HG02763 (cell line): ENCODE results near the gene STK32B.
"Not testable (repeated sequence)": the region's sequence is repeated elsewhere in the genome, so short reads cannot be mapped to it uniquely, and the experiment has no call there.

ENCODE experiments used
- ATAC-seq: cut with Tn5 transposase; IDR thresholded peaks from one replicate; pipeline ENCODE4 v1.9.1; 2021; ENCODE audit warnings: mild to moderate bottlenecking, moderate library complexity; ENCODE audit not compliant: unreplicated experiment

The STK32B gene

DNA sequence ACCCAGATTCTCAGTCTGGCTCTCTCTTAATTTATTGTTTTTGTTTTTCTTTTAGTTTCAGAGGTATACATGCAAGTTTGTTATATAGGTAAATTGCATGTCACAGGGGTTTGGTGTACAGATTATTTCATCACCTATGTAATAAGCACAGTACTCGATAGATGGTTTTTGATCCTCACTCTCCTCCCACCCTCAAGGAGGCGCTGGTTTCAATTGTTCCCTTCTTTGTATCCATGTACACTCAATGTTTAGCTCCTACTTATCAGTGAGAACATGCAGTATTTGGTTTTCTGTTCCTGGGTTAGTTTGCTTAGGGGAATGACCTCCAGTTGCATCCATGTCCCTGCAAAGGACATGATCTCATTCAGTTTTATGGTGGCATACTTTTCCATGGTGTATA, 198.4 kb downstream of the STK32B start:
- ATAC-seq: no peak

DNA sequence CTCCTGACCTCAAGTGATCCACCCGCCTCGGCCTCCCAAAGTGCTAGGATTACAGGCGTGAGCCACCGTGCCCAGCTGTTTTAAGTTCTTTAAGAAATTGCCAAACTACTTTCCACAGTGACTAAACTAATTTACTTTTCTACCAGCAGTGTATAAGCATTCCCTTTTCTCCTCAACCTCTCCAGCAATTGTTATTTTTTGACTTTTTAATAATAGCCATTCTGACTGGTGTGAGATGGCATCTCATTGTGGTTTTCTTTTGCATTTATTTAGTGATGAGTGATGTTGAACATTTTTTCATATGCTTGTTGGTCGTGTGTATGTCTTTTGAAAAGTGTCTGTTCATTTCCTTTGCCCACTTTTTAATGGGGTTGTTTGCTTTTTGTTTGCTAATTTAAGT, 199.3 kb downstream of the STK32B start:
- ATAC-seq: not testable (repeated sequence)

DNA sequence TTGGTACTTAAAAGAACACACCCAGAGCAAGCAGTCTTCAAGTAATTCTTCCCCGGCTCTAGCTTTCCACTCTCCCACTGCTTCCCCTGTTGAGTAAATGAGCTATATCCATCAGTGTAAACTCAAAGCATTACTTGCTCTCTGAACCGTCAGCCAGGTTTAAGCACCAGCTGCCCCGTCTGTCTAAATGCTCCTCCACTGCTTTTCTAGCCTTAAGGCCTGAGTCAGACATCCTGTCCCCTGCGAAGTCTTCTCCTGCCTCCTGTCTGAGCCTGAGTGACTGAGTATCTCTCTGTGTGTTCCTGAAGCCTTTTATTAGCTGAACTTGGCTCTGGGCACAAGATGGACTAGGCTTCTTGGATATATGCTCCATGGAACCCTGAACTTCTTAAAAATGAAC, 205.1 kb downstream of the STK32B start:
- no peak for ATAC-seq

DNA sequence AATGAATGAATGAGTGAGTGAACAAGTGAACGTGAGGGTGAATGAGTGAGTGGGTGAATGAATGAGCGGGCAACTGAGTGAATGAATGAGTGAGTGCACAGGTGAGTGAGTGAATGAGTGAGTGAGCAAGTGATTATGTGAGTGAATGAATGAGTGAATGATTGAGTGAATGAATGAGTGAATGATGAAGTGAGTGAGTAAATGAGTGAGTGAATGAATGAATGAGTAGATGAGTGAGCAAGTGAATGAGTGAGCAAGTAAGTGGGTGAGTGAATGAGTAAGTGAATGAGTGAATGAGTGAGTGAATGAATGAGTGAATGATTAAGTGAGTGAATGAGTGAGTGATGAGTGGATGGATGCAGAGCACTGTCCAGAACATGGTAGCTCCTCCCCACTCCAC, 205.8 kb downstream of the STK32B start:
- ATAC-seq: no peak

GRCh38 chr4:5259471-5259870, 208.2 kb downstream of the STK32B start:
- no peak for ATAC-seq

DNA sequence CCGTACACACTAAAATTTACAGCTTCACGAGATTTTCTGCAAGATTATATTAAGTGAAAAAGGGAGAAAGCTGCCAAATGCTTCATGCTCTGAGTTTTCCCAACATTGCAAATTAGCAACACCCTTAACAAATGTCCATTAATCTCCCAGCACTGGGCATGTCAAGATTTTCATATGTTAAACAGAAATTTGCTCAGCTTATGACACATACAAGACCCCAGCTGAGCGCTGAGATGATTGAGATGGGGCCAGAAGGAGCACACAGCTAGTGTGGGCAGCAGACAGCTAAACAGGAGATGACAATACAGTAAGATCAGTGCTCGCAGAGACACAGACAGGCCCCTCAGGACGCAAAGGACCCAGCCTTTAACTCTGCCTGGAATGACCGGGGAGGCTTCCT, 208.8 kb downstream of the STK32B start:
- ATAC-seq: no peak

- no peak for ATAC-seq
Observed at GRCh38 chr4:5261866-5262265, 210.6 kb downstream of the STK32B start.

DNA sequence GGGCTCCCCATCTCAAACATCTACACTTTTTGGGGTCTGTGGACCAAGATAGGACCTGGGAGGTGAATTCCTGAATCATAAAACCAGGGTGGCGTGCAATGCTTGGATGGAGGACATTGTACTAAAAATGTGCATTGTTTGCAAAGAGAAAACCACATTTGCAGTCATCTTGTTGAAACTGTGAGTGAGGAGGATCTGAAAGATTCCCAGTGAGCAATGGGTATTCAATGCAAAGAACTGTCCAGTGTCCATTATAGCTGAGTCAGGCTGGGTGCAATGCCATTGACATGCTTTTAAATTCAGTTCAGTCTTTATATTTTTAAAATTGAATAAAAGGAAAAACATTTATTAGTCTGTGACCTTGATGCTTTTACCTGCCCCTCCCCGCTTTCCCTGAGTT, 215.7 kb downstream of the STK32B start:
- no peak for ATAC-seq

GRCh38 chr4:5267408-5267807, 216.1 kb downstream of the STK32B start:
- ATAC-seq: no peak

DNA sequence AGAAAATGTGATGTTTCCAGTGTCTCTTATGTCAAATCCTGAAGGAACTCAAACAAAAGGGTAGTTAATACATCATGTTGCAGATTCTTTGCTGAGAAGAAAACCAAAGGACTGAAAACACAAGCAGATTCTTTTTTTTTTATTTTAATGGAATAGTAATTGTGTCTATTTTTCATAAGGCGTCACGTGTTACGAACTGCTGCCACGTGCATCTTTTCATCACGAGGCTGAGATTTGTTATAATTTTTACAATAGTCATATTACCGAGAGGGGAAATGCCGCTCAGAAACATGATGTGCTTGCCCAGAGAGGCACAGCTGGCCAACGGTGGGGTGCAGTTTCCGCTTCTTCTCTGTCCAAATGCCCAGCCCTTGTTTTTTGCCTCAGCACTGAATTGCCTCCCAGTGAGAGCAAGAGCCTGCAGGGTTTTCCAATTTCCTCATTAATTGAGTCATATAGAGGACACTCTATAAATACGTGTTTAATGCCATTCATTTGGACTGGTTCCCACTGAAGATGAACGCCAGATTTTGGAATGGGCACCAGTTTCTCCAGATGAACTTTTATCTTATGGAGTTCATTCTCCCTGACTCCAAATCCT, 225.3 kb downstream of the STK32B start:
- ATAC-seq: no peak

GRCh38 chr4:5277079-5277478, 225.8 kb downstream of the STK32B start:
- ATAC-seq: no peak

GRCh38 chr4:5278213-5278612, 226.9 kb downstream of the STK32B start:
- ATAC-seq: no peak

GRCh38 chr4:5280069-5280468, 228.8 kb downstream of the STK32B start:
- ATAC-seq: not testable (repeated sequence)

- ATAC-seq: no peak
Observed at GRCh38 chr4:5280828-5281227, 229.5 kb downstream of the STK32B start.

DNA sequence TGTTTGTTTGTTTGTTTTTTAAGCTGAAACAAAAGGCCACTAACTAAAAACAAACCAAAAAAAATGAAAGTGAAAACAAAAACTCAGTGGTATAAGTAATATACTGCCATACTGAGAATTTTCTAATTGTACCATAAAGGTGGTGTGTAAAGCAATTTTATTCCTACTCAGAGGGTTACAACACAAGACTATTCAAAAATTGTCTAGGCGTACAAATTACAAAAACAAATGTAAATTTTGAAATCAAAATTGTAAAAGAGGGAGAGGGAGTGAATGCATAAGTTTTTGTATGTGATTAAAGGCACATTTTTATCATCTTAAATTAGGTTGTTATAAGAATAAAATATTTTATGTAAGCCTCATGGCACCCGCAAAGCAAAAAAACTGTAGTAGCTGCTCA, 232.6 kb downstream of the STK32B start:
- ATAC-seq: no peak

- ATAC-seq: no peak
Observed at GRCh38 chr4:5284517-5284916, 233.2 kb downstream of the STK32B start.

DNA sequence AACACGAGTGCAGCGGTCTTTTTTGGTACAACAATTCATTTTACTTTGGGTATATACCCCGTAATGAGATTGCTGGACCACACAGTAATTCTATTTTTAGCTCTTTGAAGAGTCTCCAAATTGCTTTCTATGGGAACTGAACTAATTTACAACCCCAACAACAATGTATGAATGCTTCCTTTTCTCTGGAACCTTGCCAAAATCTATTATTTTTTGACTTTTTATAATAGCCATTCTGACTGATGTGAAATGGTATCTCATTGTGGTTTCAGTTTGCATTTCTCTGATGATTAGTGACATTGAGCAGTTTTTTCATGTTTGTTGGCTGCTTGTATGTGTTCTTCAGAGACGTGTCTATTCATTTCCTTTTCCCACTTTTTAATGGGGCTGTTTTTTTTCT, 240.8 kb downstream of the STK32B start:
- no peak for ATAC-seq

DNA sequence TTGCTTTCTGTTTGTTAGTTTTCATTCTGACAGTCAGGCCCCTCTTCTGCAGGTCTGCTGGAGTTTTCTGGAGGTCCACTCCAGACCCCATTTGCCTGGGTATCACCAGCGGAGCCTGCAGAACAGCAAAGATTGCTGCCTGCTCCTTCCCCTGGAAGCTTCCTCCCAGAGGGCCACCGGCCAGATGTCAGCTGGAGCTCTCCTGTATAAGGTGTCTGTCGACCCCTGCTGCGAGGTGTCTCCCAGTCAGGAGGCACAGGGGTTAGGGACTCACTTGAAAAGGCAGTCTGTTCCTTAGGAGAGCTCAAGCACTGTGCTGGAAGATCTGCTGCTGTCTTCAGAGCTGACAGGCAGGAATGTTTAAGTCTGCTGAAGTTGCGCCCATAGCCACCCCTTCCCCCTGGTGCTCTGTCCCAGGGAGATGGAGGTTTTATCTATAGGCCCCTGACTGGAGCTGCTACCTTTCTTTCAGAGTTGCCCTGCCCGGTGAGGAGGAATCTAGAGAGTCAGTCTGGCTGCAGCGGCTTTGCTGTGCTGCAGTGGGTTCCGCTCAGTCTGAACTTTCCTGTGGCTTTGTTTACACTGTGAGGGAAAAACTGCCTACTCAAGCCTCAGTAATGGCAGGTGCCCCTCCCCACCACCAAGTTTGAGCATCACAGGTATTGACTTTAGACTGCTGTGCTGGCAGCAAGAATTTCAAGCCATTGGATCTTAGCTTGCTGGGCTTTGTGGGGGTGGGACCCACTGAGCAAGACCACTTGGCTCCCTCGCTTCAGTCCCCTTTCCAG, 246.9 kb downstream of the STK32B start:
- ATAC-seq: not testable (repeated sequence)

DNA sequence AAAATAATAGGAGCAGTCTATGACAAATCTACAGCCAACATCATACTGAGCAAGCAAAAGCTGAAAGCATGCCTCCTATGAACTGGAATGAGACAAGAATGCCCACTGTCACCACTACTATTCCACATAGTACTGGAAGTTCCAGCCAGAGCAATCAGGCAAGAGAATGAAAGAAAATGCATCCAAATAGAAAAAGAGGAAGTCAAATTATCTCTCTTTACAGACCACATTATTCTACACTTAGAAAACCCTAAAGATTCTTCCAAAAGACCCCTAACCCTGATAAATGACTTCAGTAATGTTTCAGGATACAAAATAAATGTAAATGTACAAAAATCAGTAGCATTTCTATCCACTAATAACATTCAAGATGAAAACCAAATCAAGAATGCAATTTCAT, 249.0 kb downstream of the STK32B start:
- ATAC-seq: no peak

- no peak for ATAC-seq
Observed at GRCh38 chr4:5307928-5308327, 256.6 kb downstream of the STK32B start.

GRCh38 chr4:5322321-5322720, 271.0 kb downstream of the STK32B start:
- ATAC-seq: no peak

DNA sequence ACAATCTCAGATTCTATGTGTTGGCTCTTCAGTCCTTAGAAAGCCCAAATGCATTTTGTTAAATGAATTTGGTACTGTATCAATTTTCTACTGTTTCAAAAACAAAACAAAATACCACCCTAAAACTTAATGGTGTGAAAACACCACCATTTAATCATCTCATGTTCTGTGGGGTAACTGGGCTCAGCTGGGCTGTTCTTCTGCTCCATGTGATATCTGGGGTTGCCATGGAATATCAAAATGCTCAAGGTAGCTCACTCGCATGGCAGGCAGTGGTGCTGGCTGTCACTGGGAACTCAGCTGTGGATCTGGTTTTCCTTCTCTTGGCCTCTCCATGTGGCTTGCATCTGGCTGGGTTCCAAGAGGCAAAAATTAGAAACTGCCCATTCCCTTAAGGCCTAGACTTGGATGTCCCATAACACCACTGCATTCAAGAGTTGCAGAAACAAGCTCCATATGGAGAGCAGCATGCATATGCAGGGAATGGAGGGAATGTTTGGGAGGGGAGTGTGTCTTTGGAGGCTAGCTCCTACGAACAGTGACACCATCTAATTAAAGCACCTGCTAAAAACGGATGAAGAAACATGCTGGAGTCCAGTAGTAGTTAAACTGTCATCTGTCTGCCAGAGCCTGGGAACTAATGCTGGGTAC, 279.2 kb downstream of the STK32B start:
- ATAC-seq: no peak
